GM18526 (cell line): Measurements from ENCODE around the gene ING4.

Experiments
- POLR2A ChIP-seq: IDR thresholded peaks from 3 replicates; pipeline ENCODE4 v1.6.1; 2011; ENCODE audit not compliant: insufficient read length; ENCODE audit errors: extremely low read depth

The ING4 gene

GRCh38 chr12:6662906-6663742 lies at the start of gene ING4:
ING4 (minus strand) TSS chr12:6663119; CDS start chr12:6663101, 18 bp downstream.
- TF ChIP-seq POLR2A = peak; percentile 54

- TF ChIP-seq POLR2A = no peak
Observed at GRCh38 chr12:6708960-6709394, 46.1 kb upstream of the ING4 start.

GRCh38 chr12:6703631-6704030 lies 40.7 kb upstream of the ING4 start:
- TF ChIP-seq POLR2A = no peak

GRCh38 chr12:6701078-6701768 lies 38.3 kb upstream of the ING4 start:
- no peak for TF ChIP-seq POLR2A

- TF ChIP-seq POLR2A = no peak
Observed at GRCh38 chr12:6700646-6701051, 37.7 kb upstream of the ING4 start, which contains the start of gene PIANP. PIANP (minus strand) TSS chr12:6700815; CDS start chr12:6698061, 2,754 bp downstream.

GRCh38 chr12:6699989-6700645 lies 37.2 kb upstream of the ING4 start:
- no peak for TF ChIP-seq POLR2A

GRCh38 chr12:6699259-6699988 lies 36.5 kb upstream of the ING4 start:
- TF ChIP-seq POLR2A = no peak

GRCh38 chr12:6698352-6699046 lies 35.6 kb upstream of the ING4 start:
- no peak for TF ChIP-seq POLR2A

- TF ChIP-seq POLR2A = no peak
Observed at GRCh38 chr12:6697584-6698351, 34.8 kb upstream of the ING4 start.

GRCh38 chr12:6696690-6697583 lies 34.0 kb upstream of the ING4 start:
- TF ChIP-seq POLR2A = no peak

- TF ChIP-seq POLR2A = no peak
Observed at GRCh38 chr12:6695313-6696045, 32.6 kb upstream of the ING4 start.

- TF ChIP-seq POLR2A = no peak
Observed at GRCh38 chr12:6694701-6695100, 31.8 kb upstream of the ING4 start.
